Tibial nerve (tissue), 4 donors: ENCODE data around the gene FGB. TPM values are rescaled to one million over a fixed set of nuclear protein-coding genes. Genes with fewer than 3 reads are reported as not detected.
A peak's percentile ranks its signal among the peaks of the same experiment; 100 is the strongest.

Source experiments
- DNase-seq, 2 donors: peaks; one replicate each; pipeline ENCODE4 v3.0.0-alpha.2; 2019; ENCODE audit warnings: low spot score in 2 of 2
- H3K27ac ChIP-seq, 4 donors: fragments of 200-600 bp; sonication (generic) in 3 of 4; one replicate each; pipeline ENCODE4 v1.5.1; 2017 to 2019; ENCODE audit warnings: mild to moderate bottlenecking in 1 of 4
- H3K27me3 ChIP-seq, 2 donors: fragments of 200-600 bp; sonication (generic) in 1 of 2; one replicate each; pipeline versions ENCODE4 v1.5.1 to v1.6.0; 2017 to 2019
- H3K36me3 ChIP-seq, 3 donors: fragments of 200-600 bp; sonication (generic); one replicate each; pipeline ENCODE4 v1.5.1; 2018 to 2019
- H3K4me1 ChIP-seq, 4 donors: fragments of 200-600 bp; sonication (generic) in 3 of 4; one replicate each; pipeline ENCODE4 v1.5.1; 2017 to 2019
- H3K4me3 ChIP-seq, 4 donors: fragments of 200-600 bp; sonication (generic) in 3 of 4; one replicate each; pipeline ENCODE4 v1.5.1; 2017 to 2019; ENCODE audit warnings: mild to moderate bottlenecking in 1 of 4, moderate library complexity in 1 of 4
- H3K9me3 ChIP-seq, 4 donors: fragments of 200-600 bp; sonication (generic) in 3 of 4; one replicate each; pipeline ENCODE4 v1.5.1; 2017 to 2019
- EP300 ChIP-seq, 2 donors: sonication (generic); formaldehyde crosslinking; IDR thresholded peaks; one replicate each; pipeline ENCODE4 v1.6.1; 2017; ENCODE audit warnings: antibody characterized with exemption in 2 of 2, mild to moderate bottlenecking in 1 of 2
- POLR2A ChIP-seq, 2 donors: fragments of 450-650 bp; IDR thresholded peaks; one replicate each; pipeline ENCODE4 v1.6.1; 2017; ENCODE audit warnings: antibody characterized with exemption in 2 of 2, mild to moderate bottlenecking in 2 of 2, moderate library complexity in 2 of 2
- WGBS, 2 donors: methylation state at CpG; one replicate each; pipeline ENCODE4 v1.1.5; 2018; 5-methylcytosine and 5-hydroxymethylcytosine counted together
- total RNA-seq, 4 donors: library from RNA; depleted of rRNA; stranded (reverse); fragments of >200 nt; gene quantifications; one replicate each; pipeline ENCODE4 v1.1.0, GENCODE V29; 2016
- TF ChIP-seq, protein P1 (sequence below), 5 experiments: fragments of 200-600 bp in 3 of 5; fragments of 450-650 bp in 2 of 5; sonication (generic) in 3 of 5; IDR thresholded peaks; one replicate each; pipeline ENCODE4 v1.5.1; 2016 to 2019; ENCODE audit warnings: antibody characterized with exemption in 5 of 5, mild to moderate bottlenecking in 3 of 5, moderate library complexity in 2 of 5

The FGB gene
- total RNA-seq, 4 donors from 2014 or later = not detected

- Histone ChIP-seq H3K36me3 (peaks cover 9 to 100% (median 22%) of the 10 kb centered on the region in 3 donors), H3K4me3 (no peak overlapping the region), H3K27ac (no peak overlapping the region), H3K27me3 (peaks cover 0 to 2% of the 10 kb centered on the region in 2 donors), H3K4me1 (peaks cover 0 to 4% (median 0%) of the 10 kb centered on the region in 4 donors), H3K9me3 (no peaks in the 10 kb centered on the region)
- DNase-seq = no peak
- 92 to 96% methylated on average over 4 of the region's 4 CpGs for WGBS, 2 donors
- TF ChIP-seq EP300 (IDR thresholded peaks at IDR 0.05) (no peak), POLR2A (IDR thresholded peaks at IDR 0.05) (no peak)
Measured at GRCh38 chr4:154542271-154542879, 20.4 kb upstream of the FGB start.

DNA sequence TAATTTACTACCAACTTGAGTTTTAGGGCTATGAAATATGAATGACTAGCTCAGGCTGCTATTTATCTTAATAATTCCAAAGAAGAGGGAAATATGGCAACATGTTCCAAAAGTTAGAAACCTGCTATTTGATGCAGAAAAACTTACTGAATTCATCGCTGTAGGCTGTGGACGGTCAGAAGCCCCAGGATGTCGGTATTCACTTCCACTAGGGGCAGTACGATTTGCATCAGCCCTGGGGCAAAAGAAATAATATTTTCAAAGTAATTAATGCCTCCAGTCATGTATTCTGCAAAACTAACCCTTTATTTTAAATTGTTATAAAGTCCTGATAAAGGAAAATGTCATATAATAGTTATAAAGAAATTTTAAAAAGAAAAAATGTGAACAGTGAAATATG lies 17.1 kb upstream of the FGB start:
- no peaks in the 10 kb centered on the region for H3K9me3 ChIP-seq
- peaks cover 0 to 2% of the 10 kb centered on the region in 2 donors for H3K27me3 ChIP-seq
- H3K27ac ChIP-seq = no peak overlapping the region
- H3K36me3 ChIP-seq = peaks cover 9 to 69% (median 12%) of the 10 kb centered on the region in 3 donors
- DNase-seq = no peak
- H3K4me3 ChIP-seq = no peak overlapping the region
- TF ChIP-seq EP300 (IDR thresholded peaks at IDR 0.05) (no peak), POLR2A (IDR thresholded peaks at IDR 0.05) (no peak)
- TF ChIP-seq, protein P1, sequence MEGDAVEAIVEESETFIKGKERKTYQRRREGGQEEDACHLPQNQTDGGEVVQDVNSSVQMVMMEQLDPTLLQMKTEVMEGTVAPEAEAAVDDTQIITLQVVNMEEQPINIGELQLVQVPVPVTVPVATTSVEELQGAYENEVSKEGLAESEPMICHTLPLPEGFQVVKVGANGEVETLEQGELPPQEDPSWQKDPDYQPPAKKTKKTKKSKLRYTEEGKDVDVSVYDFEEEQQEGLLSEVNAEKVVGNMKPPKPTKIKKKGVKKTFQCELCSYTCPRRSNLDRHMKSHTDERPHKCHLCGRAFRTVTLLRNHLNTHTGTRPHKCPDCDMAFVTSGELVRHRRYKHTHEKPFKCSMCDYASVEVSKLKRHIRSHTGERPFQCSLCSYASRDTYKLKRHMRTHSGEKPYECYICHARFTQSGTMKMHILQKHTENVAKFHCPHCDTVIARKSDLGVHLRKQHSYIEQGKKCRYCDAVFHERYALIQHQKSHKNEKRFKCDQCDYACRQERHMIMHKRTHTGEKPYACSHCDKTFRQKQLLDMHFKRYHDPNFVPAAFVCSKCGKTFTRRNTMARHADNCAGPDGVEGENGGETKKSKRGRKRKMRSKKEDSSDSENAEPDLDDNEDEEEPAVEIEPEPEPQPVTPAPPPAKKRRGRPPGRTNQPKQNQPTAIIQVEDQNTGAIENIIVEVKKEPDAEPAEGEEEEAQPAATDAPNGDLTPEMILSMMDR (IDR thresholded peaks at IDR 0.05) = no peak
- WGBS, 2 donors = 83 to 89% methylated on average over 4 of the region's 4 CpGs
- peaks cover 0 to 23% (median 8%) of the 10 kb centered on the region in 4 donors for H3K4me1 ChIP-seq

- TF ChIP-seq, protein P1 (IDR thresholded peaks at IDR 0.05) = peak in 4 of 5 experiments; percentile 7 to 66 (median 38)
- peak; percentile 62 to 91 for TF ChIP-seq EP300 (IDR thresholded peaks at IDR 0.05)
- TF ChIP-seq POLR2A (IDR thresholded peaks at IDR 0.05) = peak; percentile 70 to 76
- peaks cover 0 to 25% (median 4%) of the 10 kb centered on the region in 3 donors for H3K36me3 ChIP-seq
- peak; percentile 90 to 94 for DNase-seq
- H3K27ac ChIP-seq = peak within 1 kb of the TSS; percentile 72 to 85 (median 74)
- no peaks in the 10 kb centered on the region for H3K9me3 ChIP-seq
- WGBS, 2 donors = 1% methylated on average over 43 to 49 of the region's 51 CpGs
- H3K27me3 ChIP-seq = peaks cover 0 to 2% of the 10 kb centered on the region in 2 donors
- peaks cover 0 to 30% (median 8%) of the 10 kb centered on the region in 4 donors for H3K4me1 ChIP-seq
- peak within 1 kb of the TSS; percentile 67 to 83 (median 76) for H3K4me3 ChIP-seq
Measured at GRCh38 chr4:154549894-154550790, 12.7 kb upstream of the FGB start, which contains the start of gene PLRG1. TSS of gene PLRG1 (minus strand) at chr4:154550400. CDS start at chr4:154550308, 92 bp downstream.

DNA sequence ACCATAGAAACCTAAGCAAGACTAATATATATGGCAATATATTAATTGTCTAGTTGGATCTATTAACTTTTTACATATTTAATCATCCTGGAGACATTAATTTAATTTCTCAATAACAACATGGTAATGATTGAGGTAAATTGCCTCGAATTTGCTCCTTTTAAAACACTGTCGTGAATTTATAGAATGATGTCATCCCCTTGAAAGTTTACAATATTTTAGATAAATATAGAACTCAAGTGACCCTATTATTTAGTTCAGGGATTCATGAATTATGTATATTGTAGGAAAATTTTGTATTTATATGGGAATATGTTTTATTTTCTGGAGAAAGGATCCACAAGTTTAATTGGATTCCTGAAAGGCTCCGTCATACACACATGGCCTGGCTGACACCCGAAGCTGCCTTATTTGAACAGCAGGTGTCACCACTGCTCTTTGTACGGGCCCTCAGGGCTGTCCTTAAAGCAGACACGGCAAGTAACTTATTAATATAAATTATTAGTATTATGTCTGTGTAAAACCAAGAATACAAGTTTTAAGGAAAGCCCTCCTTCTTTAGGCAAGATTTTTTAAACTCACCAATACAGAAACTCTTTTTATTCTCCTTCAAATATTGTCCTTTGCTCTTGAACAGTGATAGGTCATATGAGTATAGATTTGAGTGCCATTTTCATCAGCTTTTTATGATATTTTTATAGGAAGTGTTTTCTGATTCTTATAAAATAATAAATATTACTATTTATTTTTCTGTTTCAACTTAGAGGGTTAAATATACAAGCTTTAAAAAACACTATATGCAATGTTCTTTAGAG lies 10.7 kb upstream of the FGB start:
- peaks cover 0 to 30% (median 8%) of the 10 kb centered on the region in 4 donors for H3K4me1 ChIP-seq
- H3K27ac ChIP-seq = no peak overlapping the region
- no peaks in the 10 kb centered on the region for H3K9me3 ChIP-seq
- H3K36me3 ChIP-seq = peaks cover 0 to 5% (median 0%) of the 10 kb centered on the region in 3 donors
- no peak for TF ChIP-seq EP300 (IDR thresholded peaks at IDR 0.05)
- TF ChIP-seq, protein P1 (IDR thresholded peaks at IDR 0.05) = peak; percentile 60 to 82 (median 79)
- H3K27me3 ChIP-seq = peaks cover 0 to 2% of the 10 kb centered on the region in 2 donors
- WGBS, 2 donors = 16 to 21% methylated on average over 6 of the region's 6 CpGs
- no peak overlapping the region for H3K4me3 ChIP-seq
- DNase-seq = peak; percentile 50 to 77

GRCh38 chr4:154559141-154559493 lies 3.7 kb upstream of the FGB start:
- H3K4me3 ChIP-seq = no peak overlapping the region
- WGBS, 2 donors = 88 to 100% methylated on average over 1 of the region's 1 CpG
- H3K9me3 ChIP-seq = no peaks in the 10 kb centered on the region
- H3K27ac ChIP-seq = no peak overlapping the region
- DNase-seq = no peak
- TF ChIP-seq EP300 (IDR thresholded peaks at IDR 0.05) (no peak), POLR2A (IDR thresholded peaks at IDR 0.05) (no peak)
- TF ChIP-seq, protein P1 (IDR thresholded peaks at IDR 0.05) = no peak
- H3K4me1 ChIP-seq = no peaks in the 10 kb centered on the region
- H3K27me3 ChIP-seq = no peaks in the 10 kb centered on the region
- no peaks in the 10 kb centered on the region for H3K36me3 ChIP-seq
